Measurements from ENCODE around the gene MFN2.

MFN2 gene

GRCh38 chr1:12046749-12047119, 66.5 kb downstream of the MFN2 start:
- no peak for DNase-seq

- no peak for DNase-seq
These were observed 67.1 kb downstream of the MFN2 start for GRCh38 chr1:12047120-12047876.

- DNase-seq: peak in 7 of 58 donors; percentile 4 to 54 (median 10)
These were observed 68.1 kb downstream of the MFN2 start for GRCh38 chr1:12048372-12048771.

- no peak for DNase-seq
These were observed 69.4 kb downstream of the MFN2 start for GRCh38 chr1:12049616-12050015.

GRCh38 chr1:12051361-12051760, 71.1 kb downstream of the MFN2 start:
- no peak for DNase-seq

- DNase-seq: peak in 9 of 58 donors; percentile 9 to 48 (median 22)
These were observed 71.8 kb downstream of the MFN2 start for GRCh38 chr1:12052008-12052573.

GRCh38 chr1:12052997-12053686, 72.9 kb downstream of the MFN2 start:
- DNase-seq: peak in 33 of 58 donors; percentile 7 to 75 (median 32)

- no peak for DNase-seq
These were observed 73.7 kb downstream of the MFN2 start for GRCh38 chr1:12053752-12054548.

GRCh38 chr1:12055259-12055658, 75.0 kb downstream of the MFN2 start:
- DNase-seq: no peak

- no peak for DNase-seq
These were observed 76.1 kb downstream of the MFN2 start for GRCh38 chr1:12056331-12056841.

- no peak for DNase-seq
These were observed 77.1 kb downstream of the MFN2 start for GRCh38 chr1:12057382-12057781.

- no peak for DNase-seq
These were observed 77.9 kb downstream of the MFN2 start for GRCh38 chr1:12057940-12058687.

GRCh38 chr1:12059226-12059625, 79.0 kb downstream of the MFN2 start:
- DNase-seq: no peak

- DNase-seq: no peak
These were observed 79.6 kb downstream of the MFN2 start for GRCh38 chr1:12059722-12060464.

- DNase-seq: no peak
These were observed 80.3 kb downstream of the MFN2 start for GRCh38 chr1:12060500-12060899.
